Keratinocyte (primary cell): ENCODE measurements around the gene TMEM174. TPM values are rescaled to one million over a fixed set of nuclear protein-coding genes. Genes with fewer than 3 reads are reported as not detected.

ENCODE experiments used
- DNase-seq: peaks from one replicate; pipeline ENCODE4 v3.0.0-alpha.2; 2011; ENCODE audit warnings: low read depth, missing footprints, low spot score
- FAIRE-seq: peaks from 2 replicates; lab custom pipeline; 2011; peaks lifted over from hg19 to GRCh38; lab: Jason Lieb, UNC
- H2AFZ ChIP-seq: 2 replicates; pipeline ENCODE4 v1.6.0; 2012; ENCODE audit warnings: low read length, control low read depth, inconsistent platforms; ENCODE audit not compliant: control insufficient read depth
- H3K27ac ChIP-seq: 2 replicates; pipeline ENCODE4 v1.5.1; 2011; ENCODE audit warnings: low read length; ENCODE audit not compliant: control insufficient read depth, insufficient read depth
- H3K27me3 ChIP-seq: 3 replicates; pipeline ENCODE4 v1.6.0; 2011; ENCODE audit warnings: low read length; ENCODE audit not compliant: control insufficient read depth, insufficient read depth; ENCODE audit errors: extremely low read depth
- H3K36me3 ChIP-seq, 2 experiments: 2 replicates in 1 of 2; 3 replicates in 1 of 2; pipeline ENCODE4 v1.5.1; 2011; ENCODE audit warnings: low read length in 2 of 2, mild to moderate bottlenecking in 1 of 2; ENCODE audit not compliant: control insufficient read depth in 2 of 2, insufficient read depth in 2 of 2; ENCODE audit errors: extremely low read depth in 1 of 2
- H3K4me1 ChIP-seq: 3 replicates; pipeline ENCODE4 v1.5.1; 2011; ENCODE audit warnings: low read length; ENCODE audit not compliant: control insufficient read depth, insufficient read depth; ENCODE audit errors: extremely low read depth
- H3K4me2 ChIP-seq: 3 replicates; pipeline ENCODE4 v1.6.0; 2011; ENCODE audit warnings: low read depth, low read length; ENCODE audit not compliant: control insufficient read depth, insufficient read depth; ENCODE audit errors: extremely low read depth
- H3K4me3 ChIP-seq, 3 experiments: fragments of 200-600 bp in 1 of 3; sonication (generic) in 1 of 3; 2 replicates in 2 of 3; 3 replicates in 1 of 3; pipeline ENCODE4 v1.5.1; 2011 to 2016; ENCODE audit warnings: low read length in 3 of 3, mild to moderate bottlenecking in 3 of 3, control low read depth in 2 of 3, inconsistent platforms in 1 of 3, low read depth in 1 of 3, mixed read lengths in 1 of 3, mixed run types in 1 of 3, moderate library complexity in 1 of 3; ENCODE audit not compliant: control insufficient read depth in 2 of 3, insufficient read depth in 2 of 3; ENCODE audit errors: extremely low read depth in 1 of 3
- H3K79me2 ChIP-seq: 2 replicates; pipeline ENCODE4 v1.6.0; 2012; ENCODE audit warnings: low read length; ENCODE audit not compliant: control insufficient read depth, insufficient read depth
- H3K9ac ChIP-seq: 3 replicates; pipeline ENCODE4 v1.6.0; 2011; ENCODE audit warnings: low read length; ENCODE audit not compliant: control insufficient read depth, insufficient read depth; ENCODE audit errors: extremely low read depth
- H3K9me1 ChIP-seq: 3 replicates; pipeline ENCODE4 v1.6.0; 2011; ENCODE audit warnings: low read length; ENCODE audit not compliant: control insufficient read depth, insufficient read depth; ENCODE audit errors: extremely low read depth
- H3K9me3 ChIP-seq: 2 replicates; pipeline ENCODE4 v1.5.1; 2012; ENCODE audit warnings: low read depth, low read length; ENCODE audit not compliant: control insufficient read depth
- H4K20me1 ChIP-seq: 3 replicates; pipeline ENCODE4 v1.6.0; 2011; ENCODE audit warnings: low read length; ENCODE audit not compliant: control insufficient read depth, insufficient read depth; ENCODE audit errors: extremely low read depth
- CTCF ChIP-seq, 3 experiments: IDR thresholded peaks in 1 of 3; conservative IDR thresholded peaks in 1 of 3; optimal IDR thresholded peaks in 1 of 3; 2 replicates in 2 of 3; 3 replicates in 1 of 3; pipeline versions ENCODE3 to v1.5.1; 2011; ENCODE audit warnings: low read length in 3 of 3, mild to moderate bottlenecking in 3 of 3, moderate library complexity in 2 of 3, control low read depth in 1 of 3, inconsistent platforms in 1 of 3; ENCODE audit not compliant: insufficient read depth in 2 of 3; ENCODE audit errors: extremely low read depth in 1 of 3
- EZH2 ChIP-seq: IDR thresholded peaks from one replicate; pipeline ENCODE4 v1.6.1; 2012; ENCODE audit warnings: inconsistent platforms, mild to moderate bottlenecking, low read length, moderate library complexity
- dilution Hi-C: fragments of 300-500 bp; cut with MboI; formaldehyde crosslinking; loops from one replicate; pipeline ENCODE4 v1.7.0; 2020; ENCODE audit warnings: low sequenced_read_pairs; ENCODE audit not compliant: extremely low pct_ligation_motif_present
- polyA plus RNA-seq, 5 experiments: library from polyadenylated mRNA; depleted of rRNA in 3 of 5; stranded (reverse) in 3 of 5; stranded (forward) in 1 of 5; unstranded in 1 of 5; fragments of >200 nt; gene quantifications; 1 replicate in 1 of 5; 2 replicates in 3 of 5; 3 replicates in 1 of 5; pipeline versions ENCODE4 v1.2.1 to v1.2.3, GENCODE V29; 2011 to 2012; ENCODE audit warnings: missing spikeins in 2 of 5, low read depth in 1 of 5, low replicate concordance in 1 of 5

Gene TMEM174
- polyA plus RNA-seq, 1 donor (not counting 4 experiments of a cell fraction or from before 2014, with no cell fraction given), result not detected

DNA sequence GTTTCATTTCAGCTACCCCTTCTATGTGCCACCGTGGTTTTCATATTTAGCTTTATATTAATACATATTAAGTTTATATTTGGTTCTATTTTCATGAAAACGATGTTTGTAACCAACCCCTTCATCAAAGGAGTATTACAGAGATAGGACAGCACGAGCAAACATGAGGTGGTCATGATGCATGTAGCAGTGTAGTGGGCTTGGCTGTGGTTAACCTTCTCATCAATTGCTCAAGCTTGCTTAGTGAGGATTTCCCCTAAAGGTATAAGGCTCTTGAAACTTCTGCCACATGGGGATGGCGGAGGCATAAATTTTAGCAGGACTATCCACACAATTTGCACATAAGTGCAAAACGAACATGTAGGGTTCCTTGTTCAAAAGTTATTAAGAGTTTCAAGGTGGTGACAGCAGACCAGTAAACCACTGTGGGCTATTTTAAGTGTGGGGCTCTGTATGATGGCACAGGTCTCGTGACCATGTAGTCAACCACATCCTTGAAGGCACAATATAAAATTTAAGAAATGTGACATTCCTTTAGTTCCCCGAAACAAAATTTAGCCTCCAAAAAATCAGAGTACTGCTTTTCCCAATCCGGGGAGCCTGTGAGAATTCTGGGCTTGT lies 24.8 kb downstream of the TMEM174 start:
- dilution Hi-C loops, result no loop called here

DNA sequence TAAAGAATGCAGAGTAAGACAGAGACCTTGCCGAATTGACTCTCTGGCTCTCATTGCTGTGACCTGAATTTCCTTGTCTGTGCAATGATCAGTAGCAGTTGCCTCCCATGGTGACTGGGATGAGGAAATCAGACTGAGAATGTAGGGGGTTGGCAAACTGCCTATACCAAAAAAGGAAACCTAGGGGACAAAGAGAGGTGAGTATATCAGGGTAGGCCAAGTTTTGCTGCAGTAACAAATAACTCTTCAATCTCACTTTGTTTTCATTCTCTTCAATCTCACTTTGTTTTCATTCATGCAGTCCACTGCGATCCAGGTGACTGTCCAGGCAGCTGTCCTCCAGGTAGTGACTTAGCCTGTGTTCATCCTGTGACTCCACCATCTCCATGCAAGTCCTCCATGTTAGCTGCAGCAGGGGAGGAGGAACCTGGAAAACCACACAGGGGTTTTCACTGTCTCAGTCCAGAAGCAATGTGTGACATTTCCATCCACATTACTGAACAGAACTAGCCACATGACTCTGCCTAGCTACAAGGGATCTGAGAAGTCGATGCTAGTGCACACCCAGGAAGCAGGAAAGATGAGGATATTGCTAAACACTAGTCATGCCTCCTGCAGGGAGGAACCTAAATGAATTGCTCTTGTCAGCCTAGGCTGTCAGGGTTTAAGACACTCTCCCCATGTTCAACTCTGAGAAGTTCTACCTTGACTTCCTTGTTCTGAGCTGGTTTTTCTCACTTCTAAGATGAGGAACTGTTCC lies 26.0 kb downstream of the TMEM174 start:
- DNase-seq, result no peak
- Histone ChIP-seq H3K4me2 (no peak overlapping the region), H3K27me3 (peaks cover 17% of the 10 kb centered on the region), H3K79me2 (no peaks in the 10 kb centered on the region), H3K4me3 (no peak overlapping the region), H4K20me1 (no peaks in the 10 kb centered on the region), H3K9me3 (no peaks in the 10 kb centered on the region), H3K27ac (no peak overlapping the region), H3K36me3 (no peaks in the 10 kb centered on the region), H3K9ac (no peak overlapping the region), H2AFZ (no peak overlapping the region), H3K9me1 (no peaks in the 10 kb centered on the region), H3K4me1 (no peaks in the 10 kb centered on the region)
- dilution Hi-C loops, result no loop called here
- FAIRE-seq, result no peak
- TF ChIP-seq EZH2, result no peak
- no peak for TF ChIP-seq CTCF (optimal IDR thresholded peaks at IDR 0.05 in 1 of 3, IDR thresholded peaks at IDR 0.05 in 1 of 3, conservative IDR thresholded peaks at IDR 0.05 in 1 of 3; ENCODE audit: extremely low read depth in 1 of 3, insufficient read depth in 2 of 3, low read length in 3 of 3)

More for the DNA sequence above, 24.8 kb downstream of the TMEM174 start:
- no peaks in the 10 kb centered on the region for H3K4me1 ChIP-seq
- H3K27ac ChIP-seq, result no peak overlapping the region
- FAIRE-seq (no peak), DNase-seq (no peak)
- no peaks in the 10 kb centered on the region for H3K9me1 ChIP-seq
- H3K4me2 ChIP-seq, result no peak overlapping the region
- no peaks in the 10 kb centered on the region for H3K36me3 ChIP-seq
- H4K20me1 ChIP-seq, result no peaks in the 10 kb centered on the region
- H3K9me3 ChIP-seq, result no peaks in the 10 kb centered on the region
- H3K79me2 ChIP-seq, result no peaks in the 10 kb centered on the region
- H3K27me3 ChIP-seq, result peaks cover 23% of the 10 kb centered on the region
- TF ChIP-seq CTCF (optimal IDR thresholded peaks at IDR 0.05 in 1 of 3, IDR thresholded peaks at IDR 0.05 in 1 of 3, conservative IDR thresholded peaks at IDR 0.05 in 1 of 3; ENCODE audit: extremely low read depth in 1 of 3, insufficient read depth in 2 of 3, low read length in 3 of 3) (no peak), EZH2 (no peak)
- H3K4me3 ChIP-seq, result no peak overlapping the region
- no peak overlapping the region for H3K9ac ChIP-seq
- H2AFZ ChIP-seq, result no peak overlapping the region
